Endothelial cell of umbilical vein (primary cell): Measurements from ENCODE around the gene SPIRE2. TPM values are rescaled to one million over a fixed set of nuclear protein-coding genes. Genes with fewer than 3 reads are reported as not detected.

ENCODE experiments used
- BruUV-seq: library from RNA; stranded (reverse); fragments of 400-500 nt; replicated peaks from 2 replicates; lab custom pipeline; 2021; lab: Mats Ljungman, UMichigan
- CTCF ChIA-PET: fragments of 300-600, 350-600 bp; sonication (Branson Sonifier 250); formaldehyde crosslinking; loops from one replicate; lab custom pipeline; 2021; ENCODE audit warnings: antibody characterized with exemption, inconsistent platforms; lab: Charles Lee
- POLR2A ChIA-PET: fragments of 300-600, 350-600 bp; sonication (Branson Sonifier 250); formaldehyde crosslinking; loops from one replicate; lab custom pipeline; 2021; ENCODE audit warnings: antibody characterized with exemption, inconsistent platforms; lab: Charles Lee
- DNase-seq: peaks from one replicate; pipeline ENCODE4 v3.0.0-alpha.2; 2011; ENCODE audit warnings: low read depth, low spot score
- FAIRE-seq: peaks from 2 replicates; lab custom pipeline; 2011; peaks lifted over from hg19 to GRCh38; lab: Jason Lieb, UNC
- H2AFZ ChIP-seq: 2 replicates; pipeline ENCODE4 v1.6.0; 2012; ENCODE audit warnings: low read depth, low read length, control low read depth, inconsistent platforms
- H3K27ac ChIP-seq: 2 replicates; pipeline ENCODE4 v1.5.1; 2011; ENCODE audit warnings: low read depth, mild to moderate bottlenecking, control low read depth, low read length, moderate library complexity; ENCODE audit not compliant: insufficient read depth
- H3K27me3 ChIP-seq, 2 experiments: 2 replicates each; pipeline versions ENCODE4 v1.6.0 to v1.6.1; 2011; ENCODE audit warnings: low read length in 2 of 2, mixed read lengths in 1 of 2; ENCODE audit not compliant: control insufficient read depth in 2 of 2, insufficient read depth in 2 of 2
- H3K36me3 ChIP-seq, 2 experiments: 2 replicates in 1 of 2; 3 replicates in 1 of 2; pipeline ENCODE4 v1.5.1; 2011; ENCODE audit warnings: low read length in 2 of 2, mild to moderate bottlenecking in 1 of 2, moderate library complexity in 1 of 2; ENCODE audit not compliant: control insufficient read depth in 2 of 2, insufficient read depth in 2 of 2; ENCODE audit errors: extremely low read depth in 1 of 2
- H3K4me1 ChIP-seq: 3 replicates; pipeline ENCODE4 v1.5.1; 2011; ENCODE audit warnings: mild to moderate bottlenecking, low read length; ENCODE audit not compliant: control insufficient read depth, insufficient read depth; ENCODE audit errors: extremely low read depth
- H3K4me2 ChIP-seq: 2 replicates; pipeline ENCODE4 v1.6.1; 2011; ENCODE audit warnings: low read length, control low read depth, mixed read lengths; ENCODE audit not compliant: insufficient read depth
- H3K4me3 ChIP-seq, 3 experiments: fragments of 200-600 bp in 1 of 3; sonication (generic), shearing (Covaris generic) in 1 of 3; replicated peaks in 1 of 3; 2 replicates each; pipeline ENCODE4 v1.5.1; 2011 to 2016; ENCODE audit warnings: control low read depth in 3 of 3, low read length in 3 of 3, mild to moderate bottlenecking in 2 of 3, inconsistent platforms in 1 of 3, low read depth in 1 of 3, moderate library complexity in 1 of 3; ENCODE audit not compliant: insufficient read depth in 1 of 3
- H3K79me2 ChIP-seq: 2 replicates; pipeline ENCODE4 v1.6.0; 2012; ENCODE audit warnings: low read length, inconsistent platforms; ENCODE audit not compliant: control insufficient read depth, insufficient read depth
- H3K9ac ChIP-seq: replicated peaks from 2 replicates; pipeline ENCODE3; 2011; ENCODE audit warnings: low read length, control low read depth; ENCODE audit not compliant: insufficient read depth; ENCODE audit errors: extremely low read depth
- H3K9me1 ChIP-seq: replicated peaks from 3 replicates; pipeline ENCODE4 v1.6.0; 2011; ENCODE audit warnings: mild to moderate bottlenecking, low read length; ENCODE audit not compliant: control insufficient read depth, insufficient read depth; ENCODE audit errors: extremely low read depth
- H3K9me3 ChIP-seq: replicated peaks from 2 replicates; pipeline ENCODE4 v1.5.1; 2012; ENCODE audit warnings: low read length, inconsistent platforms; ENCODE audit not compliant: control insufficient read depth, insufficient read depth
- H4K20me1 ChIP-seq: replicated peaks from 2 replicates; pipeline ENCODE3; 2011; ENCODE audit warnings: mild to moderate bottlenecking, low read length; ENCODE audit not compliant: control insufficient read depth, insufficient read depth; ENCODE audit errors: extremely low read depth
- CTCF ChIP-seq, 2 donors: IDR thresholded peaks; 1 replicate in 1 of 2; 2 replicates in 1 of 2; pipeline ENCODE4 v1.5.1; 2011; ENCODE audit warnings: low read length in 2 of 2, mild to moderate bottlenecking in 2 of 2, moderate library complexity in 2 of 2, control low read depth in 1 of 2, inconsistent platforms in 1 of 2, low read depth in 1 of 2; ENCODE audit not compliant: insufficient read depth in 1 of 2; ENCODE audit errors: extremely low read depth in 1 of 2
- EZH2 ChIP-seq: IDR thresholded peaks from 2 replicates; pipeline ENCODE4 v1.6.1; 2012; ENCODE audit warnings: borderline replicate concordance, low read depth, mild to moderate bottlenecking, moderate library complexity, low read length, inconsistent platforms; ENCODE audit not compliant: severe bottlenecking
- FOS ChIP-seq: IDR thresholded peaks from 2 replicates; pipeline ENCODE4 v1.6.1; 2011; ENCODE audit warnings: mild to moderate bottlenecking, low read length, moderate library complexity, borderline replicate concordance; ENCODE audit not compliant: insufficient read depth
- JUN ChIP-seq: IDR thresholded peaks from 2 replicates; pipeline ENCODE4 v1.6.1; 2011; ENCODE audit warnings: borderline replicate concordance, low read depth; ENCODE audit not compliant: insufficient read length, insufficient read depth
- MYC ChIP-seq: IDR thresholded peaks from one replicate; pipeline ENCODE4 v1.6.1; 2011; ENCODE audit warnings: mild to moderate bottlenecking, low read depth, low read length
- POLR2A ChIP-seq: IDR thresholded peaks from 2 replicates; pipeline ENCODE4 v1.6.1; 2012; ENCODE audit warnings: low read depth, mild to moderate bottlenecking, control low read depth, low read length
- POLR2AphosphoS5 ChIP-seq: IDR thresholded peaks from 2 replicates; pipeline ENCODE4 v1.6.1; 2012; ENCODE audit warnings: low read depth, mild to moderate bottlenecking, control low read depth, low read length, moderate library complexity; ENCODE audit not compliant: insufficient read depth
- dilution Hi-C: fragments of 300-500 bp; cut with MboI; formaldehyde crosslinking; loops from one replicate; pipeline ENCODE4 v1.15.0; 2019; ENCODE audit warnings: low sequenced_read_pairs; ENCODE audit not compliant: extremely low pct_ligation_motif_present
- intact Hi-C: fragments of 100-400 bp; cut with micrococcal nuclease; formaldehyde crosslinking; loops from one replicate; pipeline ENCODE4 v1.10.0; 2022
- polyA plus RNA-seq, 4 experiments: library from polyadenylated mRNA; depleted of rRNA in 3 of 4; stranded (reverse) in 3 of 4; unstranded in 1 of 4; fragments of >200 nt; gene quantifications; 2 replicates each; pipeline versions ENCODE4 v1.2.1 to v1.2.3, GENCODE V29; 2011 to 2012; ENCODE audit warnings: missing spikeins in 1 of 4
- total RNA-seq: library from RNA; stranded (reverse); gene quantifications from 2 replicates; pipeline ENCODE4 v1.2.3, GENCODE V29; 2021

SPIRE2 gene
- total and polyA plus RNA-seq, 2 donors (not counting 3 experiments of a cell fraction or from before 2014, with no cell fraction given) = 1.2 to 3.1 TPM

- H3K9ac ChIP-seq = no peak overlapping the region
Measured at GRCh38 chr16:89796104-89796503, 32.2 kb upstream of the SPIRE2 start.

More at GRCh38 chr16:89796104-89796503, 32.2 kb upstream of the SPIRE2 start:
- DNase-seq = no peak
- Histone ChIP-seq H3K27ac (no peak overlapping the region), H4K20me1 (no peaks in the 10 kb centered on the region), H3K4me1 (no peaks in the 10 kb centered on the region), H3K79me2 (no peaks in the 10 kb centered on the region), H3K9me3 (no peaks in the 10 kb centered on the region), H3K27me3 (no peaks in the 10 kb centered on the region), H3K36me3 (peaks cover 0 to 12% of the 10 kb centered on the region in 2 experiments), H3K4me2 (no peak overlapping the region), H2AFZ (no peak overlapping the region), H3K4me3 (no peak overlapping the region), H3K9me1 (no peaks in the 10 kb centered on the region)
- dilution Hi-C loops (no loop called here), intact Hi-C loops (no loop called here)
- TF ChIP-seq FOS (no peak), POLR2AphosphoS5 (no peak), POLR2A (no peak), CTCF (IDR thresholded peaks at IDR 0.05; ENCODE audit: extremely low read depth in 1 of 2, insufficient read depth in 1 of 2, low read depth in 1 of 2, low read length in 2 of 2) (no peak), EZH2 (no peak), MYC (no peak), JUN (no peak)
- no peak for FAIRE-seq
- ChIA-PET CTCF (no interaction called here), POLR2A (no interaction called here)
- no TSS peak for BruUV-seq
